GM12873 (cell line): ENCODE results near the gene SLITRK1.

Experiments
- TF ChIP-seq, protein P1 (sequence below): IDR thresholded peaks from 2 replicates; pipeline ENCODE4 v1.5.1; 2012; ENCODE audit warnings: low read depth, mild to moderate bottlenecking, moderate library complexity, low read length, control low read depth; ENCODE audit not compliant: insufficient read depth; ENCODE audit errors: missing control alignments

Gene SLITRK1, protein sequence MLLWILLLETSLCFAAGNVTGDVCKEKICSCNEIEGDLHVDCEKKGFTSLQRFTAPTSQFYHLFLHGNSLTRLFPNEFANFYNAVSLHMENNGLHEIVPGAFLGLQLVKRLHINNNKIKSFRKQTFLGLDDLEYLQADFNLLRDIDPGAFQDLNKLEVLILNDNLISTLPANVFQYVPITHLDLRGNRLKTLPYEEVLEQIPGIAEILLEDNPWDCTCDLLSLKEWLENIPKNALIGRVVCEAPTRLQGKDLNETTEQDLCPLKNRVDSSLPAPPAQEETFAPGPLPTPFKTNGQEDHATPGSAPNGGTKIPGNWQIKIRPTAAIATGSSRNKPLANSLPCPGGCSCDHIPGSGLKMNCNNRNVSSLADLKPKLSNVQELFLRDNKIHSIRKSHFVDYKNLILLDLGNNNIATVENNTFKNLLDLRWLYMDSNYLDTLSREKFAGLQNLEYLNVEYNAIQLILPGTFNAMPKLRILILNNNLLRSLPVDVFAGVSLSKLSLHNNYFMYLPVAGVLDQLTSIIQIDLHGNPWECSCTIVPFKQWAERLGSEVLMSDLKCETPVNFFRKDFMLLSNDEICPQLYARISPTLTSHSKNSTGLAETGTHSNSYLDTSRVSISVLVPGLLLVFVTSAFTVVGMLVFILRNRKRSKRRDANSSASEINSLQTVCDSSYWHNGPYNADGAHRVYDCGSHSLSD

DNA sequence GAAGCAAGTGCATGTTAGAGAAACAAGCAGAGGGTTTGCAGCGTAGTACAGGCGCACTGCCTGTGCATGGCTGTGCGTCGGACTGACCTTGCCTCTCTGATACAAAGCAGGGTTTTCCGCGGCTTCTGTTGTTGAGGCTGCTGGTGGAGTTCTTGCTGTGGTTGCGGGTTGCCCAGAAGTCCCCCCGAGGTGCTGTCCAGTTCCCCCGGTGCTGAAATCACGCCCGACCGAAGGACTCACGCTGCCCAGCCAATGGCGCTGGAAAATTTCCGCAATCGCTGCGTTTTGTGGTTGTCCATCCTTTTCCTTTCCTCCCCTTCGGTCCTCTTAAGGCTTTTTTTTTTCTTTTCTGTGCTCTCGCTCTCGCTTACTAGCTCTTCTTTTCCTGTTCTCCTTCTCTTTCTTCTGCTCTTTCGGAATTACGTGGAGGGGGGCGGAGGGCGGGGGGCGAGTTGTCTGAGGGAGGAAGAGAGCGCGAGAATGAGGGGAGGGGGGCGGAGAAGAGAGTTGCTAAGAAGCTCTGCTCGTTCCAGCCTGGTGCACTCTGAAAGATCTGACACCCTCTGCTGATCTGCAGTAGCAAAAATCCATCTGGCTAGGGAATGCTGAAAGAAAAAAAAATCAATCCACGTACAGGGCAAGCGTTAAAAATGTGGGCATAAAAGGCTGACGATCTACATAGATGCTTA lies at the start of gene SLITRK1:
SLITRK1 (minus strand) TSS at position 558 of the 689 bp plus-strand sequence. CDS start 967 bp downstream, outside the sequence.
- TF ChIP-seq, protein P1, sequence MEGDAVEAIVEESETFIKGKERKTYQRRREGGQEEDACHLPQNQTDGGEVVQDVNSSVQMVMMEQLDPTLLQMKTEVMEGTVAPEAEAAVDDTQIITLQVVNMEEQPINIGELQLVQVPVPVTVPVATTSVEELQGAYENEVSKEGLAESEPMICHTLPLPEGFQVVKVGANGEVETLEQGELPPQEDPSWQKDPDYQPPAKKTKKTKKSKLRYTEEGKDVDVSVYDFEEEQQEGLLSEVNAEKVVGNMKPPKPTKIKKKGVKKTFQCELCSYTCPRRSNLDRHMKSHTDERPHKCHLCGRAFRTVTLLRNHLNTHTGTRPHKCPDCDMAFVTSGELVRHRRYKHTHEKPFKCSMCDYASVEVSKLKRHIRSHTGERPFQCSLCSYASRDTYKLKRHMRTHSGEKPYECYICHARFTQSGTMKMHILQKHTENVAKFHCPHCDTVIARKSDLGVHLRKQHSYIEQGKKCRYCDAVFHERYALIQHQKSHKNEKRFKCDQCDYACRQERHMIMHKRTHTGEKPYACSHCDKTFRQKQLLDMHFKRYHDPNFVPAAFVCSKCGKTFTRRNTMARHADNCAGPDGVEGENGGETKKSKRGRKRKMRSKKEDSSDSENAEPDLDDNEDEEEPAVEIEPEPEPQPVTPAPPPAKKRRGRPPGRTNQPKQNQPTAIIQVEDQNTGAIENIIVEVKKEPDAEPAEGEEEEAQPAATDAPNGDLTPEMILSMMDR = no peak

DNA sequence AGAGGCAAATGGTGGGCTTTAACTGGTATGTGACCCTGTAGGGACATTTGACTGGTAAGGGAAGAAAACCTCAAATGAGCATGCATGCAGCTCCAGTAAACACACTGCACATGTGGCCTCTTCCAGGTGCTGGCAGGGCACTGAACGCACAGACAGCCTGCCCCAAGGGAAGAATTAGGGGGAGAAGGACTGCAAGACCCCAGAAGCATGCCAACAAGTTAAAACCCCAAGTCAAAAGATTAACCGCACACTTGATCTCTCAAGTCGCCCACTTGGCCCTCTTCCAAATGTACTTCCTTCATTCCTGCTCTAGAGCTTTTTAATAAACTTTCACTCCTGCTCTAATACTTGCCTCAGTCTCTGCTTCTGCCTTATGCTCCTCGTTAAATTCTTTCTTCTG lies 46.9 kb upstream of the SLITRK1 start:
- TF ChIP-seq, protein P1 = no peak

DNA sequence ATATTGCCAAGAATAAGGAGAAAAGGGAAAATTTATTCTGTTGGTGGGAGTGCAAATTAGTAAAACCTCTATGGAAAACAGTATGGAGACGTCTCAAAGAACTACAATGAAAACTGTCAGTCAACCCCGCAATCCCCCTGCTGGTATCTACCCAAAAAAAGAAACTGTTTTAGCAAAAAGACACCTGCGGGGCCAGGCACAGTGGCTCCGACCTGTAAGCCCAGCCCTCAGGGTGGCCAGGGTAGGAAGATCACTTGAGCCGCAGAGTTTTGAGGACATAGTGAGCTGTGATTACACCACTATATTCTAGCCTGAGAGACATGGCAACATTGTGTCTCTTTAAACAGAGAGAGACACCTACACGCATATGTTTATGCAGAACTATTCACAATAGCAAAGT lies 37.5 kb upstream of the SLITRK1 start:
- TF ChIP-seq, protein P1 = no peak

DNA sequence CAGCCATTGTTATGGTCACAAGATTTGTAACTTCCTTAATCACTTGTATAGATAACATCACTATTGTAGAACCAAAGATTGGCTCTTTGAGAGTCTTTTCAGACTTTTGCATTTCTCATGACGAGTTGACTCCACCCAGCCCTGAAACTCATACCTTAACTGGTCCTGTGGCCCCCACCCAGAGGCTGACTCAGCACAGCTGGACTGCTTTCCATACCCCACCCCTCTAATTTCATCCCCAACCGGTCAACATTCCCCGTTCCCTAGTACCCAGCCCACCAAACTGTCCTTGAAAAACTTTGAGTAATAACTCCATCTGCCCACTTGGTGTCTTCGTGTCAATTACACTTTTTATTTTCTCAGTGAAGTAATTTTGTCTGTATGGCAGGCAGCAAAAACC lies 32.1 kb upstream of the SLITRK1 start:
- TF ChIP-seq, protein P1 = no peak

DNA sequence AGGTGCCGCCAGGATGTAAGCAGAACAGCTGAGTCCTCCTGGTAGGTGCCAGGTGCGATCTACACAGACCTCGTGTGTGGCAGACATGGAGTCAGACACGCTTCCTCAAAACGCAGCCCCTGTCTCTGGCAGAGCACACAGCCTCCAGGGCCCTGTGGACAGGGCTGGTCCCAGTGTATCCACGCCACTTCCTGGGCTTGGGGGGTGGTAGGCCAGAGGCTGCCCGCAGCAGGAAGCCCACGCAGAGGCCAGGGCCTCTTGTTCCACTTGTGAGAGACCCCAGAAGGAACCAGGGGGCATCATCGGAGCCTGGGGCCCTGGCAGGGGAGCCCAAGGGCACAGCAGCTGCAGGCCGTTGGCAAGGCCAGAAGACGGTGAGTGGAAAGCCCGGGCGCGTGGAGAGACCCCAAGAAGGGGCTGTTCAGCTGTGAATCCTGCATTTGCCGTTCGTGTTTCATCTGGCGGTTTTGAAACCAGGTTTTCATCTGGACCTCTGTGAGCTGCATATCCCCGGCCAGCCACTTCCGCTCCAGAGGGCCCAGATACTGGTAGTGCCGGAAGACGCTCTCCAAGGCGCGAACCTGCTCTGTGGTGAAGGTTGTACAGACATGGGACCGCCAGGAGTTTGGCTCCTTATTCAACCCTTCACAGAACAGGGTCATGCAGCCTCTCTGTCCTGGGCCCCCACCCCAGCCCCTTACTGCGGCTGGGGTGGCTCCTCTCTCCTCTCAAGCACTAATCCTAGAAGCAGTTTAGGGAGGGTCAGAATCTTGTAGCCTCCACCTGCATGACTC lies 25.1 kb upstream of the SLITRK1 start:
- TF ChIP-seq, protein P1 = no peak

DNA sequence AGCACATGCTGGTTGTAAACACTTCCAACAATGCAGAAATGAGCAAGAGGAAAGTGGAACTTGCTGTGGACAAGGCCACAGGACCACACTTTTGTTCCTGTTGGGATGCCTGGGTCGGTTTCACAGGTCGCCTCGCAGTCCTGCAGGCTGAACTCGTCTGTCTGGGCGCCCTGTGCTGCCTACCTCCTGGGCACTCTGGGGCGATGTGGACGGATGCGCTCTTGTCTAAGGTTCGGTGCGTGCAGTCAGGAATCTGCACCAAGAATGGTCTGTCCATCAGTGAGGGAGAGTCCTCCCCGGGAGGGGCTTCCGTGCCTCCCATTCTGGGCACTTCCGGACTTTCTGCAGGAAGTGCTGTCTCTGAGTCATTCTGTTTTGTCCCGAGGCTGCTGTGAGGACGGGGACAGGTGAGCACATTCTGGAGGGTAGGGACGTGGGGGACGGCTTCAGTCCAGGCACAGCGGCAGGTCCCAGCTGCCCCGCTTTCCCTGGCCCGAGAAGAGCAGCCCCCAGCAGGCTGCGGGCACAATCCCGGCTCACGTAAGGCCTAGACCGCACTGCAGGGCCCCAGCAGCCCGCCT lies 24.1 kb upstream of the SLITRK1 start:
- TF ChIP-seq, protein P1 = no peak
